Heart right ventricle (tissue), 16 donors: ENCODE measurements around the gene ABCA13. TPM values are rescaled to one million over a fixed set of nuclear protein-coding genes. Genes with fewer than 3 reads are reported as not detected.

Experiments used
- ATAC-seq, 8 donors: fragments of 200-7000 bp; cut with Tn5 transposase; one replicate each; pipeline ENCODE4 v1.9.1; 2020; ENCODE audit warnings: mild to moderate bottlenecking in 8 of 8, moderate library complexity in 8 of 8, moderate number of reproducible peaks in 1 of 8
- DNase-seq, 2 donors: peaks; one replicate each; pipeline ENCODE4 v3.0.0-alpha.2; 2020
- H3K27ac ChIP-seq, 10 donors: fragments of 200-600 bp; sonication (generic) in 2 of 10; one replicate each; pipeline versions ENCODE4 v1.5.0 to v1.8.0; 2020 to 2022; ENCODE audit warnings: mild to moderate bottlenecking in 3 of 10
- H3K27me3 ChIP-seq, 7 donors: fragments of 200-600 bp; one replicate each; pipeline ENCODE4 v1.8.0; 2021 to 2022; ENCODE audit warnings: mild to moderate bottlenecking in 2 of 7
- H3K36me3 ChIP-seq, 9 donors: fragments of 200-600 bp; sonication (generic) in 1 of 9; one replicate each; pipeline versions ENCODE4 v1.5.0 to v1.8.0; 2020 to 2022; ENCODE audit warnings: mild to moderate bottlenecking in 2 of 9
- H3K4me1 ChIP-seq, 9 donors: fragments of 200-600 bp; sonication (generic) in 1 of 9; one replicate each; pipeline versions ENCODE4 v1.5.0 to v1.8.0; 2020 to 2022; ENCODE audit warnings: mild to moderate bottlenecking in 4 of 9
- H3K4me3 ChIP-seq, 10 donors: fragments of 200-600 bp; sonication (generic) in 2 of 10; one replicate each; pipeline versions ENCODE4 v1.5.0 to v1.8.0; 2020 to 2022; ENCODE audit warnings: mild to moderate bottlenecking in 7 of 10, moderate library complexity in 2 of 10
- H3K9me3 ChIP-seq, 11 donors: fragments of 200-600 bp in 10 of 11; sonication (generic) in 2 of 11; one replicate each; pipeline versions ENCODE4 v1.5.0 to v1.8.0; 2013 to 2022; ENCODE audit warnings: mild to moderate bottlenecking in 2 of 11, control low read depth in 1 of 11, moderate library complexity in 1 of 11
- CTCF ChIP-seq, 9 donors: fragments of 200-600 bp; sonication (generic) in 2 of 9; IDR thresholded peaks; one replicate each; pipeline versions ENCODE4 v1.5.0 to v1.8.0; 2021 to 2022; ENCODE audit warnings: antibody characterized with exemption in 9 of 9, mild to moderate bottlenecking in 5 of 9, moderate library complexity in 1 of 9
- WGBS, 2 donors: extraction: QIAGEN DNeasy Blood & Tissue Kit; methylation state at CpG; one replicate each; pipeline ENCODE4 v1.1.7; 2013; ENCODE audit warnings: inconsistent platforms in 1 of 2; 5-methylcytosine and 5-hydroxymethylcytosine counted together
- intact Hi-C, 10 donors: fragments of 100-400 bp; cut with DNase I; formaldehyde crosslinking; loops; one replicate each; pipeline versions ENCODE4 v1.11.1 to v1.14.2; 2022
- polyA plus RNA-seq, 2 donors: library from polyadenylated mRNA; stranded (reverse); fragments of 200-250 nt; gene quantifications; one replicate each; pipeline ENCODE4 v1.2.3, GENCODE V29; 2013
- total RNA-seq, 10 donors: library from RNA; stranded (reverse); fragmentation: NEBNext Ultra II Directional in 3 of 10; extraction: Animal tissue kit (Norgen Biotek cat#: 25700) in 3 of 10; gene quantifications; one replicate each; pipeline versions ENCODE4 v1.2.1 to v1.2.4, GENCODE V29; 2021 to 2023
- donor health status: Arrhythmogenic right ventricular cardiomyopathy.
- donor health status: ischemic (EF 13 %, LVEDD 7.1; RV severe dilation, severe dysfunction).
- donor health status: healthy with polysubstance abuse.
- donor health status: DM: no; HTN: yes; CAD: no.
- donor health status: DM: no; HTN: no; CAD: no.
- donor health status: ischemic (EF 25% LVEDD 6.9; RV normal size, moderate dysfunction).
- donor health status: ischemic (EF 25% LVEDD 5.7; RV mildly dilated, moderate dysfunction).
- donor health status: healthy.
- donor health status: DM: yes; HTN: yes; CAD: no.
- donor health status: Ischemic cardiomyopathy.
- donor health status: ischemic (EF 35%, LVEDD 5.7; RV mildly dilated, moderate dysfunction).
- donor health status: nonischemic (EF 11% LVEDD 7.7; RV severe dilation, severe dysfunction).
- donor health status: DM: yes; HTN: yes; CAD: no.
- donor health status: PGD.
- donor health status: ischemic (EF 29% LVEDD 5.4; RV normal size, mild dysfunction).
- donor health status: nonischemic (EF 23%, LVEDD 6.1; RV moderate dilation, normal function).

The ABCA13 gene
- total and polyA plus RNA-seq, 12 donors, result 0.01 to 0.37 (median 0.06) TPM; not detected in 1

GRCh38 chr7:48681006-48681405, 509.7 kb downstream of the ABCA13 start:
- no peaks in the 10 kb centered on the region for H3K4me1 ChIP-seq
- TF ChIP-seq CTCF (IDR thresholded peaks at IDR 0.05), result no peak
- intact Hi-C loops, result no loop called here
- no peak overlapping the region for H3K27ac ChIP-seq
- no peak for DNase-seq
- WGBS, 2 donors, result 34 to 40% methylated on average over 2 of the region's 2 CpGs
- H3K4me3 ChIP-seq, result no peak overlapping the region
- peaks cover 0 to 22% (median 0%) of the 10 kb centered on the region in 11 donors for H3K9me3 ChIP-seq
- H3K27me3 ChIP-seq, result no peaks in the 10 kb centered on the region
- no peak for ATAC-seq
- no peaks in the 10 kb centered on the region for H3K36me3 ChIP-seq

- Histone ChIP-seq H3K4me1 (no peaks in the 10 kb centered on the region), H3K27me3 (no peaks in the 10 kb centered on the region), H3K4me3 (no peak overlapping the region), H3K27ac (no peak overlapping the region), H3K36me3 (no peaks in the 10 kb centered on the region), H3K9me3 (peaks cover 0 to 9% (median 0%) of the 10 kb centered on the region in 11 donors)
- DNase-seq, result no peak
- no peak for TF ChIP-seq CTCF (IDR thresholded peaks at IDR 0.05)
- ATAC-seq, result peak in 1 of 8 donors; percentile 27
- WGBS, 2 donors, result 41 to 52% methylated on average over 1 of the region's 1 CpG
- intact Hi-C loops, result no loop called here
Measured at GRCh38 chr7:48691788-48692187, 520.5 kb downstream of the ABCA13 start.

Other genes with a start within 250 kb of the ABCA13 start
- 1 to 10 TPM; 1.5 to 3.7 (median 2.4) TPM for gene PKD1L1, start 223.0 kb upstream of the ABCA13 start, total RNA-seq
- gene PKD1L1, start 223.0 kb upstream of the ABCA13 start, polyA plus RNA-seq, result 1 to 10 TPM; 1.6 to 4.7 TPM
- gene HUS1, start 191.8 kb upstream of the ABCA13 start, total RNA-seq, result 10 to 100 TPM; 21.5 to 35.9 (median 28.1) TPM
- gene HUS1, start 191.8 kb upstream of the ABCA13 start, polyA plus RNA-seq, result 10 to 100 TPM in 1 of 2 donors, 1 to 10 TPM in 1; 9.6 to 11.6 TPM
- not detected for gene SUN3, start 142.4 kb upstream of the ABCA13 start, total RNA-seq
- gene SUN3, start 142.4 kb upstream of the ABCA13 start, polyA plus RNA-seq, result not detected
- gene C7orf57, start 135.9 kb upstream of the ABCA13 start, total RNA-seq, result under 1 TPM in 1 of 10 donors, not detected in 9; 0.24 TPM
- gene C7orf57, start 135.9 kb upstream of the ABCA13 start, polyA plus RNA-seq, result not detected
- 10 to 100 TPM; 14.4 to 26.6 (median 17.4) TPM for gene UPP1, start 82.2 kb upstream of the ABCA13 start, total RNA-seq
- 10 to 100 TPM; 27.5 to 54.5 TPM for gene UPP1, start 82.2 kb upstream of the ABCA13 start, polyA plus RNA-seq